Measurements from ENCODE around the gene PRDM8. TPM values are rescaled to one million over a fixed set of nuclear protein-coding genes. Genes with fewer than 3 reads are reported as not detected.

Gene PRDM8
- total RNA-seq, 2 donors from 2014 or later = 0.82 to 1.6 TPM

GRCh38 chr4:80184053-80184824 is 13.1 kb upstream of the PRDM8 start:
- Histone ChIP-seq H3K27ac (peak overlapping the region; percentile 40), H3K36me3 (no peaks in the 10 kb centered on the region), H3K4me3 (peak overlapping the region; percentile 39), H3K9ac (ENCODE audit: low read depth in 2 of 2, low read length in 2 of 2) (peak overlapping the region; percentile 38 to 61), H3K27me3 (peaks cover 29% of the 10 kb centered on the region), H3K4me1 (no peaks in the 10 kb centered on the region), H3K9me3 (no peaks in the 10 kb centered on the region)
- peak; percentile 91 for DNase-seq
- intact Hi-C loops (cut with DNase I) = loop anchor here (5.0 to 10.0 kb wide), 3 partner anchors 57 to 269 kb away; no protein-coding TSS in a partner anchor
- TF ChIP-seq, protein P1, sequence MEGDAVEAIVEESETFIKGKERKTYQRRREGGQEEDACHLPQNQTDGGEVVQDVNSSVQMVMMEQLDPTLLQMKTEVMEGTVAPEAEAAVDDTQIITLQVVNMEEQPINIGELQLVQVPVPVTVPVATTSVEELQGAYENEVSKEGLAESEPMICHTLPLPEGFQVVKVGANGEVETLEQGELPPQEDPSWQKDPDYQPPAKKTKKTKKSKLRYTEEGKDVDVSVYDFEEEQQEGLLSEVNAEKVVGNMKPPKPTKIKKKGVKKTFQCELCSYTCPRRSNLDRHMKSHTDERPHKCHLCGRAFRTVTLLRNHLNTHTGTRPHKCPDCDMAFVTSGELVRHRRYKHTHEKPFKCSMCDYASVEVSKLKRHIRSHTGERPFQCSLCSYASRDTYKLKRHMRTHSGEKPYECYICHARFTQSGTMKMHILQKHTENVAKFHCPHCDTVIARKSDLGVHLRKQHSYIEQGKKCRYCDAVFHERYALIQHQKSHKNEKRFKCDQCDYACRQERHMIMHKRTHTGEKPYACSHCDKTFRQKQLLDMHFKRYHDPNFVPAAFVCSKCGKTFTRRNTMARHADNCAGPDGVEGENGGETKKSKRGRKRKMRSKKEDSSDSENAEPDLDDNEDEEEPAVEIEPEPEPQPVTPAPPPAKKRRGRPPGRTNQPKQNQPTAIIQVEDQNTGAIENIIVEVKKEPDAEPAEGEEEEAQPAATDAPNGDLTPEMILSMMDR (IDR thresholded peaks at IDR 0.05) = peak; percentile 85

GRCh38 chr4:80184825-80185756 is 12.2 kb upstream of the PRDM8 start:
- Histone ChIP-seq H3K36me3 (no peaks in the 10 kb centered on the region), H3K9me3 (no peaks in the 10 kb centered on the region), H3K4me1 (no peaks in the 10 kb centered on the region), H3K4me3 (peak overlapping the region; percentile 39), H3K27me3 (peaks cover 33% of the 10 kb centered on the region), H3K27ac (peak overlapping the region; percentile 40), H3K9ac (ENCODE audit: low read depth in 2 of 2, low read length in 2 of 2) (peak overlapping the region; percentile 38 to 61)
- intact Hi-C loops (cut with DNase I) = loop anchor here (5.0 to 10.0 kb wide), 3 partner anchors 58 to 270 kb away; no protein-coding TSS in a partner anchor
- DNase-seq = no peak
- TF ChIP-seq, protein P1 (IDR thresholded peaks at IDR 0.05) = no peak

DNA sequence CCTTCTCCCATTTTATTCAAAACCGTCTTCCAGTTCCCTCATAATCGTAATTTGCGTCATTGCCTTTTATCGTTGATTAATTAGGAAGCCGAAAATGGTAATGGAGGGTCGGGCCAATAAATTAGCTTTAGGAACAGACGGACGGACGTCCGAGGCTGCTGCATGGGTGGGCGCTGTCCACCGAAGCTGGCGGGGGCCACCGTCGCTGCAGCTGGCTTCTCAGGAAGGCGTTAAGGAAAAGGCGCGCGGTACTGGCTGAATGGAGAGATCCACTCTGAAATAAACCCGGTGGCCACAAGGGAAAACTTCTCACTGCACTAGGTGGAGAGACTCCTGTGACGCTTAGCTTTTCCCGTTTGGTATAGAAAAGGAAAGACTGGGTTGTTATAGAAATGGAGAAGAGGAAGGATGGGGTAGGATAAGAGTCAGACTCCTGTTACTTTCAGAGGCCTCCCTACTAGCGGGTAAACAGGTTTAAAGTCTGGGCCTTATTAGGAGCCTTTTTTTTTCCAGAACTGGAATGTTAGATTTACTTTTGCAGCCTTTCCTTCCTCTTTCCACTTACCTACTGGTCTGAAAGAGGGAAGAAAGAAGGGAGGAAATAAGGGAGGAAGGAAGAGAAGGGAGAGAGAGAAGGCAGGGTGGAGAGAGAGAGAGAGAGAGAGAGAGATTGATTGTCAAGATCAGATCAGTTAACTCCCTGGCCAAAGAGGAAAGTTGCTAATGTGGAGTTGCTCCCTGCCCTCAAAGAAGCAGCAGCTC is 11.3 kb upstream of the PRDM8 start:
- Histone ChIP-seq H3K4me1 (no peaks in the 10 kb centered on the region), H3K9ac (ENCODE audit: low read depth in 2 of 2, low read length in 2 of 2) (no peak overlapping the region), H3K27me3 (peaks cover 36% of the 10 kb centered on the region), H3K4me3 (peak overlapping the region; percentile 39), H3K9me3 (no peaks in the 10 kb centered on the region), H3K27ac (no peak overlapping the region), H3K36me3 (no peaks in the 10 kb centered on the region)
- TF ChIP-seq, protein P1 (IDR thresholded peaks at IDR 0.05) = no peak
- DNase-seq = no peak
- intact Hi-C loops (cut with DNase I) = loop anchor here (10.0 kb wide), 2 partner anchors 121 to 271 kb away; no protein-coding TSS in a partner anchor

- no peak for DNase-seq
- H3K36me3 ChIP-seq = no peaks in the 10 kb centered on the region
- TF ChIP-seq, protein P1 (IDR thresholded peaks at IDR 0.05) = no peak
- no peak overlapping the region for H3K9ac ChIP-seq (ENCODE audit: low read depth in 2 of 2, low read length in 2 of 2)
- peaks cover 36% of the 10 kb centered on the region for H3K27me3 ChIP-seq
- no peaks in the 10 kb centered on the region for H3K4me1 ChIP-seq
- no peak overlapping the region for H3K27ac ChIP-seq
- no peak overlapping the region for H3K4me3 ChIP-seq
- intact Hi-C loops (cut with DNase I) = loop anchor here (10.0 kb wide), 2 partner anchors 122 to 272 kb away; no protein-coding TSS in a partner anchor
- no peaks in the 10 kb centered on the region for H3K9me3 ChIP-seq
Measured at GRCh38 chr4:80186676-80187075, 10.6 kb upstream of the PRDM8 start.
